HG02840 (cell line): Measurements from ENCODE around the gene FNDC3B.

ENCODE experiments used
- ATAC-seq: cut with Tn5 transposase; IDR thresholded peaks from one replicate; pipeline ENCODE4 v1.9.1; 2021; ENCODE audit warnings: mild to moderate bottlenecking, moderate library complexity, moderate number of reproducible peaks; ENCODE audit not compliant: unreplicated experiment, low FRiP score

Gene FNDC3B

GRCh38 chr3:172111163-172111562 is 71.8 kb downstream of the FNDC3B start:
- ATAC-seq: no peak

DNA sequence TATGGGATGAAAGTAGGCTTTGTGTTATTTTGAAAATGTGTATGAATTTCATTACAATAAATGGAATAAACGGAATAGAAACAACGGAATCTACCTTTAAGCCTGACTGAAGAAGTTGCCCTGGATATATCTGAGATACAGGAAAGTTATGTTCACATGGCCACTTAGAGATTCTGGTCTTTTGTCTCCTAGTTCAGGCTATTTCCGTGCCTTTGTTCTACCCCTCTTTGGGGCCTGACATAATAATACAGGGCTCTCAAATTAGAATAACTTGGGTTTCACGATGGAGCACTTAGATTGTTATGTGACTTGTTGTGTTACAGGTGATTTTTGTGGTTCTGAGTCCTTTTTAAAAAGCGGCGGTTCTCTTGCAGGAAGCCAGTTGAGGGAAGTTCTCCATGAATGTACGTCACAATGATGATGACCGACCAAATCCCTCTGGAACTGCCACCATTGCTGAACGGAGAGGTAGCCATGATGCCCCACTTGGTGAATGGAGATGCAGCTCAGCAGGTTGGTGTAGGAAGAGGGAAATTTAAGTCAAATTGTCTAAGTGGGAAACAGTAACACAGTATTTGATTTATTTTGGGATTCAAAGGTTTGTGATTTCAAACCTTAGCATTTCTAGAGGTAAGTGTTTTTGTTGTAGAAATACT is 72.8 kb downstream of the FNDC3B start:
- ATAC-seq: no peak

- no peak for ATAC-seq
These were observed 73.3 kb downstream of the FNDC3B start for GRCh38 chr3:172112734-172113120.

- no peak for ATAC-seq
These were observed 74.3 kb downstream of the FNDC3B start for GRCh38 chr3:172113710-172114109.

GRCh38 chr3:172115059-172115458 is 75.7 kb downstream of the FNDC3B start:
- ATAC-seq: no peak

DNA sequence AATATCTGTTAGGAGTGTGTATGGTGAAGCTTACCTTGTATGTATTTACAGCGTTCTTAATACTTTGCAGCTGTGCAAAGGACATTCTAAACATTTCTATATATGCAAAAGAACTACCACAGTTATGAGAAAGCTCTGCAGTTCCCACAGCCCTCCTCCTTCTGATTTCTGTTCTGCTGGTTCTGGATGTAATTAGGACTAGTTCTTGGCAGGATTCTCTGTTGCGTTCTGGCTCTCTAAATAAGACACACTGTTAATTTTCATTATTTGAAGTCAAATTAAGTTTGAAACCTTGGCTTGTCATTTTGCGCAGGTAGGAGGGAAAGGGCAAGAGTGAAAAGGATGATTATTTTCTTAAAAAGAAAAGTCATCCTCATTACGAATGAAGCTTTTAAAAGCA is 76.4 kb downstream of the FNDC3B start:
- ATAC-seq: no peak

- no peak for ATAC-seq
These were observed 78.6 kb downstream of the FNDC3B start for GRCh38 chr3:172118019-172118418.

DNA sequence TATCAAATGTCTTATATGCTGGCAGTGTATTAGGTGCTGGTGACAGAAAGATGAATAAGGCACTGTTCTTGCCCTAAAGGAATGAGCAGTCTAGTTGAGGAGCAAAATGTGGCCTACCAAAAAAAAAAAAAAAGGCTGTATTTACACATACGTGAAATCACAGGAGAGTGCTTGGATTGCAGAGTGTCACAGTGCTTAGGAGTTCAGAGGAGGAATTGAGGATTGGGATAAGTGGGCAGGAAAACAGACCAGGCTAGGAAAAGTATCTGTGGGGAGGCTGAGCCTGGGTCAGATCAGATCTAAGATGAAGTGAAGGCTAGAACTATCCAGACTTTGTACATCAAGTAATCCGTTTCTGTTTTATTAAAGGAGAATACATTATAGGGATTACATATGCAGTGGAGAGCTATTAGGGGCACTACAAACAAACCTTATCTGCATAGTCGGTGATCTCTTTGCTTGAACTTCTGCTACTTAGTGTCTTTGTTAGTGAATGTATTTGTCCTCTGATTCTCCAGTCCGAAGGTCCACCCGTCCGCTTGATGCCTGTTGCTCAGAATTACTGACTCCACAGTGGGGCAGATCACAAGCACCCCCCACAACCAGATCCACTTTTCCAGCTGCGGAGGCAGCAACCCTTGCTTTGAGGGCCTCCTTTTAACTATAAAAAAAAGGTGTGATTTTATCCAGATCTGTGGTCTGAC is 80.0 kb downstream of the FNDC3B start:
- ATAC-seq: no peak

GRCh38 chr3:172120912-172121311 is 81.5 kb downstream of the FNDC3B start:
- ATAC-seq: no peak

GRCh38 chr3:172121981-172122380 is 82.6 kb downstream of the FNDC3B start:
- ATAC-seq: no peak

DNA sequence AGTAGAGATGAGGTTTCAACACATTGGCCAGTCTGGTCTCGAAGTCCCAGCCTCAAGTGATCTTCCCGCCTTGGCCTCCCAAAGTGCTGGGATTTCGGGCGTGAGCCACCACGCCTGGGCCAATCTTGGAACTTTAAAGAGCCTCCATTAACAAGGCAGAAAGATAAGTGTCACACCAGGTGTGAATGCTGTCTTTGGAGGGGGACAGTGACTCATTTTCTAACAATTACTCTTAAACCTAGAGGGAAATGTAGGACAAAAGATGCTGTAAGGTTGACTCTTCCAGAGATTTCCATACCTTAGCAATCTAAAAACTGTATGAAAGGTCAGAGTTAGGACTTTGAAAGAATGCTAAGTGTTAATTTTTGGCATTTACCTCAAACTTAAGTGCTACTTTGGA is 84.9 kb downstream of the FNDC3B start:
- ATAC-seq: no peak

DNA sequence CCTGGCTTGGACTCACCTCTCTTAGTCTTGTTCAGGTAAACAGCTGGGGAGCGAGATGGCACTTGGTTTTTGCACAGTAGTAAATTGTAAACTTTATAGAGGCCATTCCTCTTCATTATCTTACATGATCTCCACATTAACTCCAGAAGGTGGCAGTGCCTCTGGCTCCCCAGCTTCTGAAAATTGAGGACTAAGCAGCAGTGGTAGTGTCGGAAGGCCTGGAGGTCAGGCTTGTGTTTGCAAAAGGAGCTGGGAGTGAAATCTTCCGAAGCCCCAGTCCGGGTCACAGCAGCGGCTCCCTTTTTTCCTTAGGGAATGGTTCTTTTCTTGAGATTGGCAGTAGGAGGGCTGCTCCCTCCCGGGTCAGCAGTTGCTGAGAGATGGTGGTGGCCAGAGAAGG is 85.7 kb downstream of the FNDC3B start:
- no peak for ATAC-seq

DNA sequence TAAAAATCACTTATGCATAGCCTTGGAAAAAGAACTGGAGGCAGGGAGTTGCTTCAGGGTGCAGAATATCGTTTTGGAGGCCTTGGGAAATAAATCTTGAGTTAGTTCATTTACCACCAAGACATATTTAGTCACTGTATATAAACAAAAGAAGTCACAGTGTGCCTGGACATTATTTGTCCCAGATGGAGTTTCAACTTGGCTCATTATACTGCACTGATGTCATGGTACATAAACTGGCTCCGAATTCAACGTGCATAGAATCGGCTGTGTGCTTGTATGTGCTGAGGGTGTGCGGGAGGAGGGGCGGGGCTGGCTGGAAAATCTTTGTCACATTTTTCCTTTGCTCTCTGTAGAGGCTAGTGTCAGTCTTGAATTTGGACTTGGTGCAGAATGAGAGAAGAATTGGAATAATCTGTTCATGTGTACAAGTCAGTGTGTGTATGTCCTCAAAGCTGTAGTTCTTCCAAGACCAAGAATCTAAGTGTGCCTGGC is 86.6 kb downstream of the FNDC3B start:
- no peak for ATAC-seq

DNA sequence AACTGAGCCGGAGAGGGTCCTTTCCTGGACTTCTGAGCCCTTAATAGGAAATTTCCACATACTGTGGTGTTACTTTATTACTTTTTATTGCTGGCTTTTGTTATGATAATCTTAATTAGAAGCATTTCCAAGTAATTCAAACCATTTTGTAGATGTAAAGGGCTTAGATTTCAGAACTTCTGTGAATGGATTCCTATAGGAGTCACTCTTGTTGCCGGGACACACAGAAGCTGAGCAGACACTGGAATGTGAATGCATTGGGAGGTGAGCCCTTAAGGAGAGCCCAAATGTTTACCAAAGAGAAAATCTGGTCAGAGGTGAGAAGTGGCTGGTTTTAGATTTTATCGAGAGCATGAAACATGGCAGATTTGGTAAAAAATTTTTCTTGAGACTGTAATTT is 87.4 kb downstream of the FNDC3B start:
- no peak for ATAC-seq

GRCh38 chr3:172127141-172127540 is 87.8 kb downstream of the FNDC3B start:
- no peak for ATAC-seq

GRCh38 chr3:172127929-172128580 is 88.7 kb downstream of the FNDC3B start:
- no peak for ATAC-seq

- no peak for ATAC-seq
These were observed 89.5 kb downstream of the FNDC3B start for GRCh38 chr3:172128858-172129257.

DNA sequence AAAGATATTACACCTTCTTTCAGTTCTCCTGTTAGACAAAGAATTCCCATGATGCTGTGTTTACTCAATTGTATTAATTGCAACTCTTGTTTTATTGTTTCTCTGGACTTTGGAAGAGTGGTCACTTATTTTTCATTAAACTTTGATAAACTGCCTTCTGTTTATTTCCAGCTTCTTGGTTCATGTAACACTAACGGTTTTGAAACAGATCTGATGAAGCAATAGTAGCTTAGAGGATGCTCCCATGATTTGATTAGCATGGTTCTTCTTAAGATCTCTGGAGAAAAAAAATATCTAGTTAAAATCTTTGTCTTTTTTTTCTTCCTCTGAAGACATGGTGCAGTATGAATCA is 90.1 kb downstream of the FNDC3B start:
- no peak for ATAC-seq

GRCh38 chr3:172129850-172130716 is 90.7 kb downstream of the FNDC3B start:
- no peak for ATAC-seq

DNA sequence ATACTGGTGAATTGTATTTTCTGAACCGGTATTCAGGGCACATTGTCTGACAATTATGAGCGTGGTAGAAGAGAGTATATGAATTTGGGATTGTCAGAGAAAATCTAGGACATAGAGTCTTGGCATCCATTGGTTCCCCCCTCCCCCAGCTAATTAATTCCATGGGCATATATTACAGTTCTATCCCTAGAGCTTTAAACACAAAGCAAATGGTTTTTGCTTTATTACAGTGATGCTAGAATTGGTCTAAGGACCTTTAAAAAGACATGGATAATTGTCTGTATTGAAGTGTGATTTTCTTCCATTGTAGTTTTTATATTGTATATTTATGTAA is 91.3 kb downstream of the FNDC3B start:
- no peak for ATAC-seq

- ATAC-seq: no peak
These were observed 92.4 kb downstream of the FNDC3B start for GRCh38 chr3:172131746-172132145.
